Epithelial cell of proximal tubule (primary cell): Measurements from ENCODE around the gene CCDC33. TPM values are rescaled to one million over a fixed set of nuclear protein-coding genes. Genes with fewer than 3 reads are reported as not detected.

ENCODE experiments used
- DNase-seq: peaks from one replicate; pipeline ENCODE4 v3.0.0-alpha.2; 2011; ENCODE audit warnings: low read depth
- H3K4me3 ChIP-seq: 2 replicates; pipeline ENCODE4 v1.5.1; 2011; ENCODE audit warnings: low read depth, mild to moderate bottlenecking, low read length
- total RNA-seq: library from RNA; depleted of rRNA; stranded (reverse); fragments of >200 nt; gene quantifications from 2 replicates; pipeline ENCODE4 v1.2.3, GENCODE V29; 2015
- TF ChIP-seq, protein P1 (sequence below): conservative IDR thresholded peaks from 2 replicates; pipeline ENCODE4 v1.5.1; 2012; ENCODE audit warnings: low read depth, mild to moderate bottlenecking, low read length

CCDC33 gene
- total RNA-seq, 1 donor from 2014 or later, result 2.5 TPM

DNA sequence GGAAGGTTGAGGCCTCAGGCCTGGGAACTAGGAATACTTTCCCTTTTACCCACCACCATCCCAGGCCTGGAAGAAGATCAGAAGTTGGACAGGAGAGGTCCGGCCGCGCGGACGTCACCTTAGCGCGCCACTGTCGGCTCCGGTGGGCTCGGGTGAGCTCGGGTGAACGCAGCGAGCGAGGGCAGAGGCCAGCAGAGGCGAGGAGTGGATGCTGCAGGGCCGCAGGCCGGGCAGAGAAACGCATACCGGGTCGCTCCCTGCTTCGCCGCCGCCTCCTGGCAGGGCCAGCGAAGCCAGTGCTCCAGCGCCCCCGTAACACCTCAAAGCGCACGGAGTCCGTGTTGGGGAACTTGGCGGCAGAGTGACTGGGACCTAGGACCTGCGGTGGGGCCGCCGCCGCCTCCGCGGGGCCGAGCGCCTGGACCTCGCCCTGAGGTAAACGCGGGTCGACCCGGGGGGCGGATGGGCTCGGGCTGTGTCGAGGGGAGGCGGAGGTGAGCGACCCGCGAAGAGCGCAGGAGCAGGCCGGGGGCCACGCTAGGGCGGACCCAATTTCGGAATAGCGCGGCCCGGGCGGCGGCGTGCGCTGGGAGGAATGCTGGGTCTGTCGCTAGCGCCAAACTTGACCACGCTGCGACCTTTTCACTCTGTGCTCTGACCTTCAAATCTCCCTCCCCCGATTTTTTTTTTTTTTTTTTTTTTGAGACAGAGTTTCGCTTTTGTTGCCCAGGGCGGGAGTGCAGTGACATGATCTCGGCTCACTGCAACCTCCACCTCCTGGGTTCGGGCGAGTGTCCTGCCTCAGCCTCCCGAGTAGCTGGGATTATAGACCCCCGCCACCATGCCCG, 129.7 kb downstream of the CCDC33 start:
- DNase-seq, result no peak
- peak overlapping the region; percentile 65 for H3K4me3 ChIP-seq
- TF ChIP-seq, protein P1, sequence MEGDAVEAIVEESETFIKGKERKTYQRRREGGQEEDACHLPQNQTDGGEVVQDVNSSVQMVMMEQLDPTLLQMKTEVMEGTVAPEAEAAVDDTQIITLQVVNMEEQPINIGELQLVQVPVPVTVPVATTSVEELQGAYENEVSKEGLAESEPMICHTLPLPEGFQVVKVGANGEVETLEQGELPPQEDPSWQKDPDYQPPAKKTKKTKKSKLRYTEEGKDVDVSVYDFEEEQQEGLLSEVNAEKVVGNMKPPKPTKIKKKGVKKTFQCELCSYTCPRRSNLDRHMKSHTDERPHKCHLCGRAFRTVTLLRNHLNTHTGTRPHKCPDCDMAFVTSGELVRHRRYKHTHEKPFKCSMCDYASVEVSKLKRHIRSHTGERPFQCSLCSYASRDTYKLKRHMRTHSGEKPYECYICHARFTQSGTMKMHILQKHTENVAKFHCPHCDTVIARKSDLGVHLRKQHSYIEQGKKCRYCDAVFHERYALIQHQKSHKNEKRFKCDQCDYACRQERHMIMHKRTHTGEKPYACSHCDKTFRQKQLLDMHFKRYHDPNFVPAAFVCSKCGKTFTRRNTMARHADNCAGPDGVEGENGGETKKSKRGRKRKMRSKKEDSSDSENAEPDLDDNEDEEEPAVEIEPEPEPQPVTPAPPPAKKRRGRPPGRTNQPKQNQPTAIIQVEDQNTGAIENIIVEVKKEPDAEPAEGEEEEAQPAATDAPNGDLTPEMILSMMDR, result no peak

DNA sequence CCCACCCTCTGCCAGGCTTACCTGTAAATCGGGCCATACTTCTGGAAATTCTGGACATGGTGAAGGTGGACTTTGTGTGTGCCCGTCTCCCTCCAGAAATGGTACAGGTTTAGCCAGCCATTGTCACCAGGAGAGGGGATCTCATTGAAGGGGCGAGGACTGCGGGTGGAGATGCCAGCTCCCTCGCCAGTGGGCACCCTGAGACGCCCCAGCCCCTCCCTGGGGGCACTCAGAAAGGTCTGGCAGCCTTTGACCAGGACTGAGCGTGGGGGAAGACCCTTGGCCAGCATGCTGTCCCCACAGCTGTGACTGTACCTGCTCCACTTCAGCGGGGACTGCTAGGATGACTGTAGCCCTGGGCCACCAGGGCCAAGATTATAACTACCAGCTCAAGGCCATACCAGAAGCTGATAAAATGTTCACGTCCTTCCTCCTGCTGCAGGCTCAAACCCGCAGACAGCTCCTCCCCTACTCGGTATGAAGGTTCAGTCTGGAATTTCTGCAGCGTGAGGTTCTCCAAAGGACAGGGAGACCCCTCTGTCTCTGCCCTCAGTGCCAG, 131.2 kb downstream of the CCDC33 start, which contains the start of gene CYP11A1:
Gene CYP11A1 (minus strand): TSS at position 351 of the 559 bp plus-strand sequence. CDS start 61 bp downstream, at position 290.
- TF ChIP-seq, protein P1, result no peak
- no peak for DNase-seq
- H3K4me3 ChIP-seq, result no peak within 1 kb of the TSS

DNA sequence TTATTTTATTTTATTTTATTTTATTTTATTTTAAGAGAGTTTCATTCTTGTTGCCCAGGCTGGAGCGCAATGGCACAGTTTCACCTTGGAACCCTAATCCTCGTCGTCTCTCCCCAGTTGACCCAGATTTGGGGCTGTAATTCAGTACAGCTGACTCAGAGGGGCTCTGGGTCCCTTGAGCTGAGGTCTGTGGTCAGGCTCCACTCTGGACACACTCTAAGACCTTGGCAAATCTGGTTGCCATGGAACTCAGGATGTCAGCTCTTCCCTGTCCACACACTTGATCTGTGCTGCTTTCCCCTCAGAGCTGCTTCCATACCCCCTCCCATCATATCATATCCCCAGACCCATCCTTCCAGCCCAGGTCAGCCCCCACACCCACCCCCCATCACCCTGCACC, 132.0 kb downstream of the CCDC33 start:
- no peak overlapping the region for H3K4me3 ChIP-seq
- DNase-seq, result no peak
- TF ChIP-seq, protein P1, result no peak

DNA sequence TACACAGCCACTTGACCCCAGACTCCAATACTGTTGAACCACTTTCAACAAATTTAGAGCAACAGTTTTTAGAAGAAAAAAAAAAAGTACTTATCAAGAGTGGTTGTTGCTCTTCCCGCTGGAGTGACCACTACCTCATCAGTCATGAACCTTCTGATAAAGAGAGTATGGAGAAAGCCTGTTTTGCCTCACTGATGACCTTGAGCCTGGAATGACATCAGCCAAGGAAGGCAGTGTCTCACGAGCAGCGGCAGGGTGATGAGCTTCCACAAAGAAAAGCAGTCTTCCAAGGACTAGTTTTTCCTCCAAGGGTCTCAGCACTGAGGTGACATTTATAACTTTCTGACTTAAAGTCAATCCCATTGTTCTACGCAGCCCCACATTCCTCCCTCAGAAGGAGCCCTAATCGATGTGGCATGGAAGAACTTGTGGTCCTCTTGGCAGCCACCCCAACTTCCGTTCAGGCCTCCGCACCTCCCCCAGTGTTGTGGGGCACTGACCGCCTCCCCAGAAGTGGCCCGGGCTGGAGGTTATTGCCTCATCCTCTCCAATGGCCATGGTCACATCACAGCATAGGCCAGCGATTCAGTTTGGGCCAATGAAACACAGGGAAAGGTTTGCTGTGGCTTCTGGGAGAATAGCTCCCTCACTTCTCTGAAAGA, 133.1 kb downstream of the CCDC33 start:
- no peak overlapping the region for H3K4me3 ChIP-seq
- TF ChIP-seq, protein P1, result no peak
- DNase-seq, result no peak

DNA sequence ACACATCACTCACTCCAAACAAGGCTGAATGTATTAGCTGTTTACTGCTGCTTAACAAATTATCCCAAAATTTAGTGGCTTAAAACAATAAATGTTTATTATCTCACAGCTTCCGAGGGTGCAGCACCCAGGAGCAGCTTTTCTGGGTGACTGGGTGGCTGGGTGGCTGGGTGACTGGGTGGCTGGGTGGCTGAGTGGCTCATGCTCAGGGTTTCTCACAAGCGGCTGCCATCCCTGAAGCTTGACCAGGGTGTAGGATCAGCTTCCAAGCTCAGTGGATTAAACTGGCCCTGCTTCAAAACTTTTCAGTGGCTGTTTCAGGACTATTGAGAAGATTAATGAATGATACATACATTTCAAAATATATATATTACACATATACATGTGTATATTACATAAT, 133.6 kb downstream of the CCDC33 start:
- DNase-seq, result no peak
- no peak overlapping the region for H3K4me3 ChIP-seq
- TF ChIP-seq, protein P1, result no peak

DNA sequence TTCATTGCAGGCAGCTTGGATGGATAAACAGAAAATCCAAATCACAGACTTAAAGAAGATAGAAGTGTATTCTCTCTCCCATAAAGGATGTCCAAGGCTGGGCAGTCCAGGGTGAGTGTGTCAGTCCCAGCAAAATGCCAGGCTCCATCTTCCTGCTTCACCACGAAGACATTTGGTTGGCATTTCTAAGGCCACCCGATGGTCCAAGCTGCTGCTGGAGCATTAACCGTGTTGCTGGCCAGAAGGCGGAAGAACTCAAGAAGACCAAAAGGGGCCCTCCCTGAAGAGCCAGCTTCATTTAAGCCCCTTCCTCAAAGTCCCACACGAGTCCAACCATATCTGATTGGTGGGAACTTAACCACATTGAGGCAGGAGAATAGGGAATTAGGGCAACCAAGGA, 134.3 kb downstream of the CCDC33 start:
- no peak overlapping the region for H3K4me3 ChIP-seq
- TF ChIP-seq, protein P1, result no peak
- DNase-seq, result no peak
